Measurements from ENCODE around the gene LIPM.

The LIPM gene

DNA sequence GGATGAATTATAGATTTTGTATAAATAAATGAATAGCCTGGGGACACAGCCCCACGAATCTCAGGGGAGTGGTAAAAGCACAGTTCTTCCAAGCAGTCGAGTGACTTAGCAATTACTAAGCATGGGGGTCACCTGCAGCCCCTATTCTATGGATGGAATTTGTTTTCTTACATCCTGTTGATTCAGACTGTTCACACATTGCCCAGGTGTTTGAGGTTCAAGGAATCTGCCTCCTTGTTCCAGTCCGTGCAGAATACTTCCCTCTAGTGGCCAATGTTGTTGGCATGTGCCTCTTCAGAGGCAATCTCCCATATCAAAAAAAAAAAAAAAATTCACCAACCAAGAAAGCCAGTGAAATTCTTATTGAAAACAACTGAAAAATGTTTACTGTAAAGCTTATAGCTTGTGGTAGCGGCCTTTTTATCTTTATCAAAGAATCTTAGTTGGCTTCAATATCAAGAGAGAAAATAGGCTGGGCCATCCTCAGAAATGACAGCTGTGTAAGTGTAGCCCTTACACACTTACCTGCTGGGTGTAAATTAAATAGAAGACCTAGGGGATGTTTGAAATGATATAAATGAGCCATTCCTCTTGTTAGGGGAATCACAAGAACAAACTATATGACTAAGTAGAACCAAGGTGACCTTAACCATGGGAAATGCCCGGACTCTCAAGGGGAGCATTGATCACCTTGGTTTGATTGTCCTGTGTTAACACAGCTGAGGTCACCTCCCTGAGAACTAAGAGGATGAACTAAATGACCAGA is 7.8 kb downstream of the LIPM start:
- TF ChIP-seq GABPA (IDR thresholded peaks at IDR 0.05; ENCODE audit: low read depth), result no peak
- TF ChIP-seq, protein P1, sequence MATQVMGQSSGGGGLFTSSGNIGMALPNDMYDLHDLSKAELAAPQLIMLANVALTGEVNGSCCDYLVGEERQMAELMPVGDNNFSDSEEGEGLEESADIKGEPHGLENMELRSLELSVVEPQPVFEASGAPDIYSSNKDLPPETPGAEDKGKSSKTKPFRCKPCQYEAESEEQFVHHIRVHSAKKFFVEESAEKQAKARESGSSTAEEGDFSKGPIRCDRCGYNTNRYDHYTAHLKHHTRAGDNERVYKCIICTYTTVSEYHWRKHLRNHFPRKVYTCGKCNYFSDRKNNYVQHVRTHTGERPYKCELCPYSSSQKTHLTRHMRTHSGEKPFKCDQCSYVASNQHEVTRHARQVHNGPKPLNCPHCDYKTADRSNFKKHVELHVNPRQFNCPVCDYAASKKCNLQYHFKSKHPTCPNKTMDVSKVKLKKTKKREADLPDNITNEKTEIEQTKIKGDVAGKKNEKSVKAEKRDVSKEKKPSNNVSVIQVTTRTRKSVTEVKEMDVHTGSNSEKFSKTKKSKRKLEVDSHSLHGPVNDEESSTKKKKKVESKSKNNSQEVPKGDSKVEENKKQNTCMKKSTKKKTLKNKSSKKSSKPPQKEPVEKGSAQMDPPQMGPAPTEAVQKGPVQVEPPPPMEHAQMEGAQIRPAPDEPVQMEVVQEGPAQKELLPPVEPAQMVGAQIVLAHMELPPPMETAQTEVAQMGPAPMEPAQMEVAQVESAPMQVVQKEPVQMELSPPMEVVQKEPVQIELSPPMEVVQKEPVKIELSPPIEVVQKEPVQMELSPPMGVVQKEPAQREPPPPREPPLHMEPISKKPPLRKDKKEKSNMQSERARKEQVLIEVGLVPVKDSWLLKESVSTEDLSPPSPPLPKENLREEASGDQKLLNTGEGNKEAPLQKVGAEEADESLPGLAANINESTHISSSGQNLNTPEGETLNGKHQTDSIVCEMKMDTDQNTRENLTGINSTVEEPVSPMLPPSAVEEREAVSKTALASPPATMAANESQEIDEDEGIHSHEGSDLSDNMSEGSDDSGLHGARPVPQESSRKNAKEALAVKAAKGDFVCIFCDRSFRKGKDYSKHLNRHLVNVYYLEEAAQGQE (IDR thresholded peaks at IDR 0.05; ENCODE audit: insufficient replicate concordance, low read depth), result no peak
- TF ChIP-seq, protein P2, sequence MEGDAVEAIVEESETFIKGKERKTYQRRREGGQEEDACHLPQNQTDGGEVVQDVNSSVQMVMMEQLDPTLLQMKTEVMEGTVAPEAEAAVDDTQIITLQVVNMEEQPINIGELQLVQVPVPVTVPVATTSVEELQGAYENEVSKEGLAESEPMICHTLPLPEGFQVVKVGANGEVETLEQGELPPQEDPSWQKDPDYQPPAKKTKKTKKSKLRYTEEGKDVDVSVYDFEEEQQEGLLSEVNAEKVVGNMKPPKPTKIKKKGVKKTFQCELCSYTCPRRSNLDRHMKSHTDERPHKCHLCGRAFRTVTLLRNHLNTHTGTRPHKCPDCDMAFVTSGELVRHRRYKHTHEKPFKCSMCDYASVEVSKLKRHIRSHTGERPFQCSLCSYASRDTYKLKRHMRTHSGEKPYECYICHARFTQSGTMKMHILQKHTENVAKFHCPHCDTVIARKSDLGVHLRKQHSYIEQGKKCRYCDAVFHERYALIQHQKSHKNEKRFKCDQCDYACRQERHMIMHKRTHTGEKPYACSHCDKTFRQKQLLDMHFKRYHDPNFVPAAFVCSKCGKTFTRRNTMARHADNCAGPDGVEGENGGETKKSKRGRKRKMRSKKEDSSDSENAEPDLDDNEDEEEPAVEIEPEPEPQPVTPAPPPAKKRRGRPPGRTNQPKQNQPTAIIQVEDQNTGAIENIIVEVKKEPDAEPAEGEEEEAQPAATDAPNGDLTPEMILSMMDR (IDR thresholded peaks at IDR 0.05; ENCODE audit: insufficient read depth, low read length), result peak; percentile 62
- no peak overlapping the region for H3K27ac ChIP-seq (replicated peaks)
- DNase-seq (ENCODE audit: low read depth in 1 of 2, low spot score in 1 of 2), result peak in 1 of 2 experiments; percentile 45
- H3K27me3 ChIP-seq (ENCODE audit: insufficient read depth, poor library complexity, severe bottlenecking), result peaks cover 2% of the 10 kb centered on the region
- no peak overlapping the region for H3K4me3 ChIP-seq (replicated peaks; ENCODE audit: insufficient read depth, low read length)

DNA sequence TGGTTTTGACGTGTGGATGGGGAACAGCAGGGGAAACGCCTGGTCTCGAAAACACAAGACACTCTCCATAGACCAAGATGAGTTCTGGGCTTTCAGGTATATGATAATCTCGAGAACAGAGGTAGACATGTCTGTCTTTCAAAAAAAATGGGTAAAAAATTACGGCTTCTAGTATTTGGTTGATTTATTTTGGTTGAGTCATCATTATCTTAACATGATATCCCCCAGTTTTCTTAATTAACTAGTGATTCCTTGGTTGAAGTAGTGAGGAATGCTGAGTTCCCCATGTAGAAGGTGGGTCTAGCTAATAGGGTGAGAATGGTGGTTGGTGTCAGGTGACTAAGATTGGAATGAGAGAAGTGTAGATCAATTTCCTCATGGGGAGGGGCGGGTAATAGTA is 10.7 kb downstream of the LIPM start:
- no peak for DNase-seq (ENCODE audit: low read depth in 1 of 2, low spot score in 1 of 2)
- no peak for TF ChIP-seq GABPA (IDR thresholded peaks at IDR 0.05; ENCODE audit: low read depth)
- TF ChIP-seq SPI1 (IDR thresholded peaks at IDR 0.05; ENCODE audit: borderline replicate concordance, low read depth), result no peak
- TF ChIP-seq, protein P1 (IDR thresholded peaks at IDR 0.05; ENCODE audit: insufficient replicate concordance, low read depth), result no peak
- TF ChIP-seq POLR2AphosphoS5 (IDR thresholded peaks at IDR 0.05; ENCODE audit: low read depth), result no peak
- TF ChIP-seq, protein P2 (IDR thresholded peaks at IDR 0.05; ENCODE audit: insufficient read depth, low read length), result no peak
- Histone ChIP-seq H3K27ac (replicated peaks) (no peak overlapping the region), H3K4me3 (replicated peaks; ENCODE audit: insufficient read depth, low read length) (no peak overlapping the region), H3K27me3 (ENCODE audit: insufficient read depth, poor library complexity, severe bottlenecking) (no peaks in the 10 kb centered on the region)

DNA sequence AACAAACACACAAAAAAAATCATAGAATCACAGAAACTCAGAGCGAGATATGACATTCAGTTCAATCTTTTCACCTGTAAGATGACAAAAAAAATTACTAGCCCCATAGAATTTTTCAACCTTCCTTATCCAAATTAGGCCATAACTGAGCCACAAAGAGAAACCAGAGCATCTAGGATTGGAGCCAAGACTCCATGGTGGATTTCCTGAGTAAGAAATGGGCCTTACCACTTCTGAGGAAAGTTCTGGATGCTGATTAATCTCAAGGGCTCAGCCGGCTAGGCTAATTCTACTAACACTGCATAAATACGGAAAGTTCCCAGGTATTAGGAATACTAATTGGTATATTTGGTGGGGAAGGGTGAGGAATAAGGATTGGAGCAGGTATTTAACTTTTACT is 16.8 kb downstream of the LIPM start:
- TF ChIP-seq, protein P2 (IDR thresholded peaks at IDR 0.05; ENCODE audit: insufficient read depth, low read length), result no peak
- TF ChIP-seq GABPA (IDR thresholded peaks at IDR 0.05; ENCODE audit: low read depth), result no peak
- TF ChIP-seq POLR2AphosphoS5 (IDR thresholded peaks at IDR 0.05; ENCODE audit: low read depth), result no peak
- no peak for TF ChIP-seq SPI1 (IDR thresholded peaks at IDR 0.05; ENCODE audit: borderline replicate concordance, low read depth)
- TF ChIP-seq, protein P1 (IDR thresholded peaks at IDR 0.05; ENCODE audit: insufficient replicate concordance, low read depth), result no peak
- no peak for DNase-seq (ENCODE audit: low read depth in 1 of 2, low spot score in 1 of 2)
- H3K27me3 ChIP-seq (ENCODE audit: insufficient read depth, poor library complexity, severe bottlenecking), result no peaks in the 10 kb centered on the region
- H3K27ac ChIP-seq (replicated peaks), result no peak overlapping the region
- H3K4me3 ChIP-seq (replicated peaks; ENCODE audit: insufficient read depth, low read length), result no peak overlapping the region
